B cell (primary cell): Measurements from ENCODE around the gene ATG7.

ENCODE experiments used
- CTCF ChIP-seq: fragments of 200-600 bp; IDR thresholded peaks from one replicate; pipeline ENCODE4 v1.8.0; 2022; ENCODE audit warnings: antibody characterized with exemption, mild to moderate bottlenecking
- EZH2 ChIP-seq: IDR thresholded peaks from 2 replicates; pipeline ENCODE4 v1.6.1; 2012; ENCODE audit warnings: borderline replicate concordance, low read depth, mild to moderate bottlenecking, moderate library complexity, low read length; ENCODE audit not compliant: insufficient read depth, poor library complexity, severe bottlenecking

DNA sequence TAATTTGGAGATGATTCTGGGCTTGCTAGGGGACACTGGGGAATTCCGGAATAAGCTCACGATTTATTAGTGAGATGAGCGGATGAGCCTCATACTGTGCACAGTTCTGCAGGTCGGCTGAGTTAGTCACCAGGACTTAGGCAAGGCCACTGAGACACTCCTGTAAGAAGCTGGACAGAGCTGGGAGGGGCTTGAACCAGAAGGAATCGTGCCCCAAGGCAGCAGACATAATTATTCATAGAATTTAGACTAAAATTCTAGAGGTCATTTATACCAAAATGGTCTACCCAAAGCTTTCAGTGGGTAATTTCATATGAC, 250.2 kb downstream of the ATG7 start:
- TF ChIP-seq EZH2 (no peak), CTCF (no peak)
